ENCODE data around the gene EFNA1.
"Not testable (repeated sequence)": the region's sequence is repeated elsewhere in the genome, so short reads cannot be mapped to it uniquely, and the experiment has no call there.

The EFNA1 gene

GRCh38 chr1:155158991-155159390, 31.3 kb downstream of the EFNA1 start:
- DNase-seq (ENCODE audit: low read depth) = no peak

- no peak for DNase-seq (ENCODE audit: low read depth)
Measured at GRCh38 chr1:155160128-155160527, 32.5 kb downstream of the EFNA1 start.

- DNase-seq (ENCODE audit: low read depth) = not testable (repeated sequence)
Measured at GRCh38 chr1:155162631-155163030, 35.0 kb downstream of the EFNA1 start.

- not testable (repeated sequence) for DNase-seq (ENCODE audit: low read depth)
Measured at GRCh38 chr1:155163785-155164184, 36.1 kb downstream of the EFNA1 start.

GRCh38 chr1:155164625-155165024, 36.9 kb downstream of the EFNA1 start:
- DNase-seq (ENCODE audit: low read depth) = not testable (repeated sequence)

- no peak for DNase-seq (ENCODE audit: low read depth)
Measured at GRCh38 chr1:155166051-155166470, 38.4 kb downstream of the EFNA1 start.

GRCh38 chr1:155166471-155167165, 38.9 kb downstream of the EFNA1 start:
- no peak for DNase-seq (ENCODE audit: low read depth)

- DNase-seq (ENCODE audit: low read depth) = peak; percentile 54
Measured at GRCh38 chr1:155167166-155168104, 39.8 kb downstream of the EFNA1 start.

- DNase-seq (ENCODE audit: low read depth) = not testable (repeated sequence)
Measured at GRCh38 chr1:155168105-155168445, 40.4 kb downstream of the EFNA1 start.

GRCh38 chr1:155168456-155169210, 41.0 kb downstream of the EFNA1 start:
- no peak for DNase-seq (ENCODE audit: low read depth)

- no peak for DNase-seq (ENCODE audit: low read depth)
Measured at GRCh38 chr1:155169541-155169940, 41.9 kb downstream of the EFNA1 start.

- no peak for DNase-seq (ENCODE audit: low read depth)
Measured at GRCh38 chr1:155170101-155170785, 42.6 kb downstream of the EFNA1 start.

GRCh38 chr1:155170806-155171205, 43.1 kb downstream of the EFNA1 start:
- no peak for DNase-seq (ENCODE audit: low read depth)

- no peak for DNase-seq (ENCODE audit: low read depth)
Measured at GRCh38 chr1:155171836-155172731, 44.4 kb downstream of the EFNA1 start.

GRCh38 chr1:155172732-155173477, 45.2 kb downstream of the EFNA1 start, which contains the start of gene KRTCAP2:
TSS of gene KRTCAP2 (minus strand) at chr1:155173304. CDS start at chr1:155173224, 80 bp downstream.
- peak; percentile 85 for DNase-seq (ENCODE audit: low read depth)

- DNase-seq (ENCODE audit: low read depth) = peak; percentile 20
Measured at GRCh38 chr1:155173478-155174323, 46.0 kb downstream of the EFNA1 start, which contains the start of gene TRIM46. TSS of gene TRIM46 (plus strand) at chr1:155173849. CDS start at chr1:155173967, 118 bp downstream.

GRCh38 chr1:155174324-155175280, 46.9 kb downstream of the EFNA1 start:
- DNase-seq (ENCODE audit: low read depth) = no peak

Data from HS-27A (cell line).